Fibroblast of skin of left biceps (primary cell): Measurements from ENCODE around the gene ZNF880.
"Not testable (repeated sequence)": the region's sequence is repeated elsewhere in the genome, so short reads cannot be mapped to it uniquely, and the experiment has no call there.

ENCODE experiments used
- DNase-seq, 2 experiments: peaks; one replicate each; pipeline ENCODE4 v3.0.0-alpha.2; 2013; ENCODE audit warnings: low read depth in 2 of 2

The ZNF880 gene

DNA sequence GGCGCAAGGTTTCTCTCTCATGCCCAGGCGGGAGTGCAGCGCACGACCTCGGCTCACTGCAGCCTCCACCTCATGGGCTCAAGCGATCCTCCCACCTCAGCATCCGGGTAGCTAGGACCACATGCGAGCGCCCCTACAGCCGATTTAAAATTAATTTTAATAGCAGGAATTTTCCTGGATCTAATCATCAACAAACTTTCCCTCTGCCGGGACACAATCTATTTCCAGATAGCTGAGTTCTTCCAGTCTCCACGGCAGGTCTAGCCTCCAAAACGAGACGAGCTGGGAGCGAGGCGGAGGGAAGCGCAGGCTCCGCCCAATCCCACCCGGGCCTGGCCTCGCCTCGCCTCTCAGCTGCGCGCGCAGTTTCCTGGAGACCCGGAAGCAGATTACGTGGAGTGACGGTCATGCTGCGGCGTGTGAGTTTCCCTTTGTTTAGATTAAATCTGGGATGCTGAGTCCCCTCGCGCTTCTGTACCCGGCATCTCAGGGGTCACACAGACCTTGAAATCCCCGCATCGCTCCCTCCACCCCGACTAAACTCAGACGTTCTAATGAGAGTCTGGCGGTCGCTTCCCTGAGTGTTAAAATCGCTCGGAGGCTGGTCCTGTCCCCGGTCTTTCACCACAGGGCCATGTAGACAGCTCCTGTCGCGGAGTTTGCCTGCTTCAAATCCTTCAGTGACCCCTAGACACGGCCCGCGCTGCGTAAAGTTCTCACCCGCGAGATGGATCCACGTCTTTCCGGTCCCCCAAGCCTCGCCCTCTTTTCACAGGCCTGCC lies at the start of gene ZNF880:
Gene ZNF880, plus strand, starts transcription at position 365 of the 782 bp plus-strand sequence. Its CDS starts 43 bp downstream, at position 408.
- DNase-seq = peak; percentile 82 to 83

DNA sequence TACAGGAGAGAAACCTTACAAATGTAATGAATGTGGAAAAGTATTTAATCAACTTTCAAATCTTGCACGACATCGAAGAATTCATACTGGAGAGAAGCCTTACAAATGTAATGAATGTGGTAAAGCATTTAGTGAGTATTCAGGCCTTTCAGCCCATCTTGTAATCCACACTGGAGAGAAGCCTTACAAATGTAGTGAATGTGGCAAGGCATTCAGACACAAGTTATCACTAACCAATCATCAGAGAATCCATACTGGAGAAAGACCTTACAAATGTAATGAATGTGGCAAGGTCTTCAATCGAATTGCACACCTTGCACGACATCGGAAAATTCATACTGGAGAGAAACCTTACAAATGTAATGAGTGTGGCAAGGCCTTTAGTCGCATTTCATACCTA lies 47.3 kb upstream of the ZNF880 start:
- DNase-seq = no peak

DNA sequence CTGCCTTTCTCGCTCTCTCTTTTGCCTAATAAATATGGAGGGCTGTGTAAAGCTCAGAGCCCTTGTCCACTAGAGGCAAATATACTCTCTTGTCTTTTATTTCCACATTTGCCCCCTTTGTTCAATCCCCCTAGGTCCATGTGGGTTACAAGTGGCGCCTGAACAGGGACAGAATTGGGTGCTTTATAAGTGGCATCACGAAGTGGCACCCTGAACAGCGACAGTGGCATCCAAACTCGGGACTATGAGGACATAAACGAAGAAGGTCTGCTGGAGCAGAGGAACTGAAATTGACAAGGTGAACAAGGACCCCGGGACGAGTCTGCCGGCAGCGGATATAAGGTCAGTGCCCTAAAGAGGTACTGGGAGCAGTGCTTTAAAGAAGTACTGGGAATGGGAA lies 38.0 kb upstream of the ZNF880 start:
- no peak for DNase-seq

DNA sequence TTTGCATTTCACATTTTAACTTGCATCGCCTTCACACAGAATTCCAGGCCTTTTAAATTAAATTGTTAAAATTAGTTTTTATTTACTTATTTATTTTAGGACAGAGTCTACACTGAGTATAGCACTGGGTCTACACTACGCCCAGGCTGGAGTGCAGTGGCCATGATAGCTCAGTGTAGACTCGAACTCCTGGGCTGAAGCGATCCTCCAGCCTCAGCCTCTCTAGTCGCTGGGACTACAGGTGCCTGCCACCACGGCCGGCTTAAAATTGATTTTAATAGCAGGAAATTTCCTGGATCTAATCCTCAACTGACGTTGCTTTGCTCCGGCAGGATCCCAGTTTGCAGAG lies 34.0 kb upstream of the ZNF880 start:
- no peak for DNase-seq

DNA sequence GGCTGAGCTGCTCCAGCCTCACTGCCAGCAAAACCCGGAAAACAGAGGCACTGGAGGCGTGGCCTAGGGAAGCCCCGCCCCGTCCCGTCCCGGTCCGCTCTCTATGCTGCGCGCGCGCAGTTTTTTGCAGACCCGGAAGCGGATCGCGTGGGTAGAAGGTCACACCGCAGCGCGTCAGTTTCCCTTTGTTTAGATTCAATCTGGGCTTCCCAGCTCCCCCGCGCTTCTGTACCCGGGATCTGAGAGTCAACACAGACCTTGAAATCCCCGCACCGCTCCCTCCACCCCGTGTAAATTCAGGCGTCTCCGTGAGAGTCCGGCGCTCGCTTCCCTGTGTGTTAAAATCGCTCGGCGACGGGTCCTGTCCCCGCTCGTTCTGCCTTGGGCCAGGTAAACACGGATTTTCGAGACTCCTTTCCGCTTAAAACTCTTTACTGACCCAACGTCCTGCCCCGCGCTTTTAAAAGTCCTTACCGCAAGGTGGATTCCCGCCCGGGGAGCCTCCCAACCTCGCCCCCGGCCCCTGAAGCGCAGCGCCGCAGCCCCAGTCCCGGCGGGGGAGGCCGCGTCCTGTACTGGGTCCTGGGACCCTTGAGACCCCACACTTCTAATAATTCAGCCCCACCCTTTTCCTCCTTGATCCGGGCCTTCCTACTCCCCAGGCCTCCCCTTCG lies 33.5 kb upstream of the ZNF880 start, which contains the start of gene ZNF610:
Gene ZNF610, plus strand, starts transcription at position 127 of the 674 bp plus-strand sequence. CDS start 12,930 bp downstream, outside the sequence.
- peak; percentile 55 to 61 for DNase-seq

DNA sequence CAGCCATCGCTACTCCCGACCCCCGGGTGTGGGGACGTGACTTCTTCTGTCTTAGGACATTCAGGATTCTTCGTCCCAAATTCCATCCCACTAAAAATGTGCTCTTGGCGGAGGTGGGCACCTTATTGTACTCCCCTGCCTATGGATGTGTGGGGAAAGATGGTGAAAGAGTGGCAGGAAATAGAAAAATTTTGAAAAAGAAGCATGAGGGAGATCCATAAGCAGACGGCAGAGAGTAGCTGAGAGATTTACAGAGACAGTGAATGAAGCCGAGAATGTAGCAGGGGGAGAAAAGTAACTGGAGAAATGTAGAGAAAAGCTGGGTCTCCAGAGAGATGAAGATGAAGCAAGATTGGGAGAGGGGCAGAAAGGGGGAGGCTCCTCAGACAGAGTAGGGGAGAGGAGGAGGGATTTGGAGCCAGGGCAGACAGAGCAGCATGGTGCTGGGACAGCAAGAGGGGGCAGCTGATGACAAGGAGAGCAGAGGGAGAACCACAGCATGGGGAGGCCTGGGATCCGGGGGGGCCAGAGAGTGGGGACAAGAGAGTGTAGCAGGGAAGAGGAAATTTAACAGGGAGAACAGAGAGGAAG lies 32.8 kb upstream of the ZNF880 start:
- no peak for DNase-seq

DNA sequence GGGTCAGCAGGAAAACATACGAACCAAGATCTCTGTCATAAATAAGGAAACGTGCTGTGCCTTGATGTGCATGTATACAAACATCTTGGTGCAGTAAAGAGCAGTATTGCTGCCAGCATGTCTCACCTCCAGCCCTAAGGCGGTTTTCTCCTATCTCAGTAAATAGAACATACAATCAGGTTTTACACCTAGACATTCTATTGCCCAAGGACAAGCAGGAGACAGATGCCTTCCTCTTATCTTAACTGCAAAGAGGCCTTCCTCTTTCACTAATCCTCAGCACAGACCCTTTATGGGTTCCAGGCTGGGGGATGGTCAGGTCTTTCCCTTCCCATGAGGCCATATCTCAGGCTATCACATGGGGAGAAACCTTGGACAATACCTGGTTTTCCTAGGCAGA lies 30.7 kb upstream of the ZNF880 start:
- DNase-seq = not testable (repeated sequence)

DNA sequence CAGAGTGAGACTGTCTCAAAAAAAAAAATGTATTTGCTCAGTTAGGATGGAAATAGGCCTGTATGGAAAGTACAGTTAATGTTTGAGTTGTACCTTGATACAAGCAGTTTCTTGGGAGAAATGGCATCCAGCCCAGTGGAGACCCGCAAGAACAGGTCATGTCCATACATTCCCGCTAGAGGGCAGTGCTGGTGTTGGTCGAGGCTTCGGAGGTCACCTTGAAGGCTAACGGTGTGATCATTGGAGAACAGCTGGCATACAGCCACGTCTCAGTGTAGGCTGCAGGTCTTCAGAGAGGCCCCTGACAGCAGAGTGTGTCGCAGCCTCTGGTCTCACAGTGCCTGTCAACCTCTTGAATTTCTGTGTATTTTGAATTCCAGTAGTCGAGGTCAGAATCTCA lies 26.2 kb upstream of the ZNF880 start:
- no peak for DNase-seq

DNA sequence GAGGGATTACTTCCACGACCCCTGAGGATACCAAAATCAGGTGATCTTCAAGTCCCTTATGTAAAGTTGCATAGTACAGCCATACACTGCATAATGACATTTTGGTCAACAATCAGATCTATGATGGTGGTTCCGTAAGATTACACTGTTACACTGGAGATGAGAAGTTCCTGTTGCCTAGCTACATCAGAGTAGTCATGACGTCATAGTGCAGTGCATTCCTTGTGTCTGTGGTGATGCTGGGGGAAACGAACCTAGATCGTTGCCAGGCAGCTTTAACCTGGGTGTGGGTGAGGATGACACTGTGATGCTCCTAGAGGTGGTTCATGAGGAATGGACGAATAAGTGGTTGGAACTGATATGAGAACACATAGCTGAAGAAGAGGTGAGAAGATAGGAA lies 24.6 kb upstream of the ZNF880 start:
- no peak for DNase-seq

DNA sequence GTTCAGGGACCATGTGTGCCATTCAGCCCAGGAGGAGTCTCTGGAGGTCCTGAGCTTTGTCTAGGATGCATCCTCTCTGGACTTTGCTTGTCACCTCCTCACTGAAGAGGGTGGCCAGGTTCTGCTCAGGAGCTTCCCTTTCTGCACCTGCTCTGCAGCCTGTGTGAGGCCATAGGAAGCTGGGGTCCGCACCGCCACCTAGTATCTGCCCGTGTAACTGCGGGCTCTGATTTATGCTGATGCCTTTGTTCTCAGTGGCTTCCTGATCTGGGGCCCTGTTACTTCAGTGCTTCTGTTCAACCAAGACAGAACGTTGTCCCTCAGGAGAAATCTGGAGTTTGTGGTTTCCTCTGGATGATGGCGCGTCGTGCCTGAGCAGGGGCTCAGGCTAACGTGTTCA lies 18.2 kb upstream of the ZNF880 start:
- no peak for DNase-seq

DNA sequence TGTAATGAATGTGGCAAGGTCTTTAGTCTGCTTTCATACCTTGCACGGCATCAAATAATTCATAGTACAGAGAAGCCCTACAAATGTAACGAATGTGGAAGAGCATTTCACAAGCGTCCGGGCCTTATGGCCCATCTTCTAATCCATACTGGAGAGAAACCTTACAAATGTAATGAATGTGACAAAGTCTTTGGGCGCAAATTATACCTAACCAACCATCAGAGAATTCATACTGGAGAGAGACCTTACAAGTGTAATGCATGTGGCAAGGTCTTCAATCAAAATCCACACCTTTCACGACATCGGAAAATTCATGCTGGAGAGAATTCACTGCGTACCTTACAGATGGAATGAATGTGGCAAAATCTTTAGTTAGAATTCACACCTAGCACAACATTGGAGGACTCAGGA lies 3.3 kb upstream of the ZNF880 start:
- no peak for DNase-seq

DNA sequence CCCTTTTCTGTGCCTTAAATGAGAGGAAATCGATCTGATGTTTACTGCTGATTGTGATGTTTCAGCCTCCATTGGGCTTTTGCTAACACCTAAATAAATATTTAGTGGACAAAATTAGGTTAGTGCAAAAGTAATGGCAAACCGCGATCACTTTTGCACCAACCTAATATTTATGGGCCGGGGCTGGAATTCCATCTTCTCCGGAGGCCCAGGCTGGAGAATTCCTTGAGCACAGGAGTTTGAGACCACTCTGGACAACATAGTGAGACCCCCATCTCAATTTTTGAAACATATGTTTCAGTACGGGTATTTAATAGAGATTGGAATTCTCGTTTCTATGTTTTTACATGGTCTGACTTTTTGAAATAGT lies 603 bp downstream of the ZNF880 start:
- no peak for DNase-seq

DNA sequence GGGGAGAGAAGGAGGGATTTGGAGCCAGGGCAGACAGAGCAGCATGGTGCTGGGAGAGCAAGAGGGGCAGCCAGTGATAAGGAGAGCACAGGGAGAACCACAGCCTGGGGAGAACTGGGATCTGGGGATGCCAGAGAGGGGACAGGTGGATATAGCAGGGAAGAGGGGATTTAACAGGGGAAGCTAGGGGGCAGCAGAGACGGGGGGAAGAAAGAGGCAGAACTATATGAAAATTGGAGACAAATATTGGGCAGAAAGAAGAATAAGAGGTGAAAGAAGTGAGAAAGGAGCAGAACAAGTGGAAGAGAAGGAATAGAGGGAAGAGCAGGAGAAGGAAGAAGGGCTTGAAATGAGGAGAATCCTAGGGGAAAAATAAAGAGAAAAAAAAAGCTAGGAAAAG lies 21.4 kb downstream of the ZNF880 start:
- no peak for DNase-seq

DNA sequence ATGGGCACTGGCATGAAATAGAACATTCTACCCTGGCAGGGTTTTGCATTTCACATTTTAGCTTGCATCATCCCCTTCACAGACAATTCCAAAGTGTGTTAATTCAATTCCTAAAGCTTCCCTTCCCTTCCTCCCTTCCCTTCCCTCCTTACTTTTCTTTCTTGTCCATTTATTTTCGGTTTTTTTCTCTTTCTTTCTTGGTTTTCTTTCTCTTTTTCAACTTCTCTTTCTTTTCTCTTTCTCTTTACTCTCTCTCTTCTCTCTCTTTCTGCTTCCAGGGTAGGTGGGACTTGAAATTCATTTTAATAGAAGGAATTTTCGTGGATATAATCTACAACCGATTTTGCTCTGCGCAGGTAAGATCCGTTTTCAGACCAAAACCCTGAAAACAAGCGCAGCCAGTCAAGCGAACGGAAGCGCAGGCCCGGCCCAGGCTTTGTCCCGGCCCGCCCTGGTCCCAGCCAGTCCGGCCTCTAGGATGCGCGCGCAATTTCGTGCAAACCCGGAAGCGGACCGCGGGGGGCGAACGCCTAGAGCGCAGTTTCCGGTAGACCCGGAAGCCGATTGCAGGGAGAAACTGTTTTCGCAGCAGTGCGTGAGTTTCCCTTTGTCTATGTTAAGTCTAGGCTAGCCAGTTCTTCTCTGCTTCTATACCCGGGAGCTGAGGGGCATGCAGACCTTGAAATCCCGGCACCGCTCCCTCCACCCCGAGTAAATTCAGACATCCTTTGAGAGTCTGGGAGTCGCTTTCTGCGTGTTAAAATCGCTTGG lies 27.8 kb downstream of the ZNF880 start, which contains the start of gene ZNF528:
Gene ZNF528, plus strand, starts transcription at position 540 of the 771 bp plus-strand sequence. CDS start 4,165 bp downstream, outside the sequence.
- DNase-seq = peak; percentile 84 to 87

DNA sequence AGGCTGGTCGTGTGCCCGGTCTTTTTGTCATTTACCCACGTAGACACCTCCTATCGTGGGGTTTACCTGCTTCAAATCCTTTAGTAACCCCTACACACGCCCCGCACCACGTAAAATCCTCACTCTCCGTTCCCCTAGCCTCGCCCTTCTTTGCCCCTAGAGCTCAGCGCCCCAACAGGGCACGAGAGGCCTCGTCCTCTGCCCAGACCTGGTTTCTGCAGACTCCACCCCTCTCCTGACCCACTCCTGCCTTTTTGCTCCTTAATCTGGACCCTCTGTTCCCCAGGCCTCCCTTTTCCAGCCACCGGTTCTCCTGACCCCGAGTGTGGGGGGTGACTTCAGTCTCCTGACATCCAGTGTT lies 28.3 kb downstream of the ZNF880 start:
- no peak for DNase-seq

DNA sequence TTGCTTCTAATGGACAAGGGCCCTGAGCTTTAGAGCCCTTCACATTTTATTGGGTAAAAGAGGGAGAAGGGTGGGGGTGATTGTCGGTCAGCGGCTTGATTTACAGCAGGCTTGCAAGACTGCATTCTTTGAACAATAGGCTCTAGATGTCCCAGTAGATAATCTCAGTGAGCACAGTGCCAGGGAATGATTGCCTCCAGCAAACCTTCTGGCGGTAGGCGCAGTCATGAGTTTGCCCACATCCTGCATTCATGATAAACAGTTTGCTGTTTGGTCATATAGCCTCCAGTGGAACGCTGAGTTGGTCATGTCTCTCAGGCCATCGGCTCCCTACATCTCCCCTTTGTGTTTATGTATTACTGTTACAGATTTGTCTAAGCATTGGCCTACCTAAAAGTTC lies 40.6 kb downstream of the ZNF880 start:
- no peak for DNase-seq

DNA sequence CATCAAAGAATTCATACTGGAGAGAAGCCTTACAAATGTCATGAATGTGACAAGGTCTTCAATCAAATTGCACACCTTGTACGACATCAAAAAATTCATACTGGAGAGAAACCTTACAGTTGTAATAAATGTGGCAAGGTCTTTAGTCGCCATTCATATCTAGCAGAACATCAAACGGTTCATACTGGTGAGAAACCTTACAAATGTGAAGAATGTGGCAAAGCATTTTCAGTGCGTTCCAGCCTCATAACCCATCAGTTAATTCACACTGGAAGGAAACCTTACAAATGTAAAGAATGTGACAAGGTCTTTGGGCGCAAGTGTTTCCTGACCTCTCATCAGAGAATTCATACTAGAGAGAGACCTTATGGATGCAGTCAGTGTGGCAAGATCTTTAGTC lies 46.0 kb downstream of the ZNF880 start:
- no peak for DNase-seq

DNA sequence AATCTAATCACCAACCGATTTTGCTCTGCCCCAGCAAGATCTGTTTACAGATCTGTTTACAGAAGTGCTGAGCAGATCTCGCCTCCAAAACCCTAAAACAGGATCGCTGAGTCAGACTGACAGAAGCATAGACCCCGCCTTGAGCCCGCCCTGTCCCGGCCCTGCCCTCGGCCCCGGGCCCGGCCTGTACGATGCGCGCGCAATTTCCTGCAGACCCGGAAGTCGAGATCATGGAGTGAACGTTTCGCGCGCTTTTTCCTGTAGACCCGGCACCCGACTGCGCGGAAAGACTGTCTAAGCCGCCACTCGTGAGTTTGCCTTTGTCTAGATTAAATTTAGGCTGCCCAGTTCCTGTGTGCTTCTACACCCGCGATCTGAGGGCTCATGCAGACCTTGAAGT lies 59.2 kb downstream of the ZNF880 start, which contains the start of gene ZNF534:
Gene ZNF534, plus strand, starts transcription at position 212 of the 400 bp plus-strand sequence. CDS start 2,327 bp downstream, outside the sequence.
- no peak for DNase-seq
